Measurements from ENCODE around the gene ZP1. TPM values are rescaled to one million over a fixed set of nuclear protein-coding genes. Genes with fewer than 3 reads are reported as not detected.

ZP1 gene
- total and polyA plus RNA-seq, 2 of the 13 experiments (the other 11 are each of a cell fraction or from before 2014, with no cell fraction given) = 0.16 TPM; not detected in 1

DNA sequence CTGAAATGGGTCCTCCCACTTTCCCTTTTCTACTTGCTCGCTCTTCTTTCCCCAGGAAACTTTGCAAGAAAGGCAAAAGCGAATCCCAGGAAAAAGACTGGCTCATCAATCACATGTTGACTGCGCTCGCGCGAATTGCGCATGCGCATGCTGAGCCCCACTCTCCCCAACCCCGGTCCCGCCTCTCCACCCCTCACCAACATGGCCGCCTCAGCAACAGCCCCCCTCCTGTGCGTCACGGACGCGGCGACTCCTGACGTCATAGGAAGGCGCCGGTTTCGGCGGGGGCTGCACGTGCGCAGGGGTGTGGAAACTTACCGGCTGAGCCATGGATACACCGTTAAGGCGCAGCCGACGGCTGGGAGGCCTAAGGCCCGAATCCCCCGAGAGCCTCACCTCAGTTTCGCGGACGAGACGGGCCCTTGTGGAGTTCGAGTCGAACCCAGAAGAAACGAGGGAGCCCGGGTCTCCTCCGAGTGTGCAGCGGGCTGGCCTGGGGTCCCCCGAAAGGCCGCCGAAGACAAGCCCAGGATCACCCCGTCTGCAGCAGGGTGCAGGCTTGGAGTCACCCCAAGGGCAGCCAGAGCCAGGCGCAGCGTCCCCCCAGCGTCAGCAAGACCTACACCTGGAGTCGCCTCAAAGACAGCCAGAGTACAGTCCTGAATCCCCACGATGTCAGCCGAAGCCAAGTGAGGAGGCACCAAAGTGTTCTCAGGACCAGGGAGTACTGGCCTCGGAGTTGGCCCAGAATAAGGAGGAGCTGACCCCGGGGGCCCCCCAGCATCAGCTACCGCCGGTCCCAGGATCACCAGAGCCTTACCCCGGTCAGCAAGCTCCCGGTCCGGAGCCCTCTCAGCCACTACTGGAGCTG, 25.3 kb upstream of the ZP1 start, which contains the start of gene CCDC86 (continued):
- TF ChIP-seq, protein P1, sequence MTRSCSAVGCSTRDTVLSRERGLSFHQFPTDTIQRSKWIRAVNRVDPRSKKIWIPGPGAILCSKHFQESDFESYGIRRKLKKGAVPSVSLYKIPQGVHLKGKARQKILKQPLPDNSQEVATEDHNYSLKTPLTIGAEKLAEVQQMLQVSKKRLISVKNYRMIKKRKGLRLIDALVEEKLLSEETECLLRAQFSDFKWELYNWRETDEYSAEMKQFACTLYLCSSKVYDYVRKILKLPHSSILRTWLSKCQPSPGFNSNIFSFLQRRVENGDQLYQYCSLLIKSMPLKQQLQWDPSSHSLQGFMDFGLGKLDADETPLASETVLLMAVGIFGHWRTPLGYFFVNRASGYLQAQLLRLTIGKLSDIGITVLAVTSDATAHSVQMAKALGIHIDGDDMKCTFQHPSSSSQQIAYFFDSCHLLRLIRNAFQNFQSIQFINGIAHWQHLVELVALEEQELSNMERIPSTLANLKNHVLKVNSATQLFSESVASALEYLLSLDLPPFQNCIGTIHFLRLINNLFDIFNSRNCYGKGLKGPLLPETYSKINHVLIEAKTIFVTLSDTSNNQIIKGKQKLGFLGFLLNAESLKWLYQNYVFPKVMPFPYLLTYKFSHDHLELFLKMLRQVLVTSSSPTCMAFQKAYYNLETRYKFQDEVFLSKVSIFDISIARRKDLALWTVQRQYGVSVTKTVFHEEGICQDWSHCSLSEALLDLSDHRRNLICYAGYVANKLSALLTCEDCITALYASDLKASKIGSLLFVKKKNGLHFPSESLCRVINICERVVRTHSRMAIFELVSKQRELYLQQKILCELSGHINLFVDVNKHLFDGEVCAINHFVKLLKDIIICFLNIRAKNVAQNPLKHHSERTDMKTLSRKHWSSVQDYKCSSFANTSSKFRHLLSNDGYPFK (CRISPR knock-in tag; IDR thresholded peaks at IDR 0.05; ENCODE audit: borderline replicate concordance) = peak; percentile 94
- peak; percentile 40; the same call in 1 of the 2 replicates for TF ChIP-seq AHR (CRISPR knock-in tag; IDR thresholded peaks at IDR 0.05)
- TF ChIP-seq ZMYM3 (CRISPR knock-in tag; IDR thresholded peaks at IDR 0.05) = peak; percentile 65; the same call in 1 of the 2 replicates
- TF ChIP-seq, protein P2, sequence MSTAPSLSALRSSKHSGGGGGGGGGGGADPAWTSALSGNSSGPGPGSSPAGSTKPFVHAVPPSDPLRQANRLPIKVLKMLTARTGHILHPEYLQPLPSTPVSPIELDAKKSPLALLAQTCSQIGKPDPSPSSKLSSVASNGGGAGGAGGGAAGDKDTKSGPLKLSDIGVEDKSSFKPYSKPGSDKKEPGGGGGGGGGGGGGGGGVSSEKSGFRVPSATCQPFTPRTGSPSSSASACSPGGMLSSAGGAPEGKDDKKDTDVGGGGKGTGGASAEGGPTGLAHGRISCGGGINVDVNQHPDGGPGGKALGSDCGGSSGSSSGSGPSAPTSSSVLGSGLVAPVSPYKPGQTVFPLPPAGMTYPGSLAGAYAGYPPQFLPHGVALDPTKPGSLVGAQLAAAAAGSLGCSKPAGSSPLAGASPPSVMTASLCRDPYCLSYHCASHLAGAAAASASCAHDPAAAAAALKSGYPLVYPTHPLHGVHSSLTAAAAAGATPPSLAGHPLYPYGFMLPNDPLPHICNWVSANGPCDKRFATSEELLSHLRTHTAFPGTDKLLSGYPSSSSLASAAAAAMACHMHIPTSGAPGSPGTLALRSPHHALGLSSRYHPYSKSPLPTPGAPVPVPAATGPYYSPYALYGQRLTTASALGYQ (CRISPR knock-in tag; IDR thresholded peaks at IDR 0.05) = 0 out of 2 replicates have a peak, but pooled peaks have one; percentile 53
- no peak for TF ChIP-seq SIX1 (CRISPR knock-in tag; IDR thresholded peaks at IDR 0.05; ENCODE audit: borderline replicate concordance)
- TF ChIP-seq SPEN (CRISPR knock-in tag; IDR thresholded peaks at IDR 0.05; ENCODE audit: low read depth) = peak; percentile 91
- peak; percentile 88; the same call in 1 of the 2 replicates for TF ChIP-seq REPIN1 (CRISPR knock-in tag; IDR thresholded peaks at IDR 0.05; ENCODE audit: borderline replicate concordance, low read depth)
- TF ChIP-seq ZNF234 (CRISPR knock-in tag; conservative IDR thresholded peaks at IDR 0.05) = peak; percentile 77; the same call in 1 of the 2 replicates
- no peak for TF ChIP-seq NFATC3 (CRISPR knock-in tag; IDR thresholded peaks at IDR 0.05)
- no peak for TF ChIP-seq ZSCAN30 (CRISPR knock-in tag; IDR thresholded peaks at IDR 0.05)
- TF ChIP-seq ZNF562 (CRISPR knock-in tag; IDR thresholded peaks at IDR 0.05; ENCODE audit: borderline replicate concordance) = no peak
- TF ChIP-seq, protein P3, sequence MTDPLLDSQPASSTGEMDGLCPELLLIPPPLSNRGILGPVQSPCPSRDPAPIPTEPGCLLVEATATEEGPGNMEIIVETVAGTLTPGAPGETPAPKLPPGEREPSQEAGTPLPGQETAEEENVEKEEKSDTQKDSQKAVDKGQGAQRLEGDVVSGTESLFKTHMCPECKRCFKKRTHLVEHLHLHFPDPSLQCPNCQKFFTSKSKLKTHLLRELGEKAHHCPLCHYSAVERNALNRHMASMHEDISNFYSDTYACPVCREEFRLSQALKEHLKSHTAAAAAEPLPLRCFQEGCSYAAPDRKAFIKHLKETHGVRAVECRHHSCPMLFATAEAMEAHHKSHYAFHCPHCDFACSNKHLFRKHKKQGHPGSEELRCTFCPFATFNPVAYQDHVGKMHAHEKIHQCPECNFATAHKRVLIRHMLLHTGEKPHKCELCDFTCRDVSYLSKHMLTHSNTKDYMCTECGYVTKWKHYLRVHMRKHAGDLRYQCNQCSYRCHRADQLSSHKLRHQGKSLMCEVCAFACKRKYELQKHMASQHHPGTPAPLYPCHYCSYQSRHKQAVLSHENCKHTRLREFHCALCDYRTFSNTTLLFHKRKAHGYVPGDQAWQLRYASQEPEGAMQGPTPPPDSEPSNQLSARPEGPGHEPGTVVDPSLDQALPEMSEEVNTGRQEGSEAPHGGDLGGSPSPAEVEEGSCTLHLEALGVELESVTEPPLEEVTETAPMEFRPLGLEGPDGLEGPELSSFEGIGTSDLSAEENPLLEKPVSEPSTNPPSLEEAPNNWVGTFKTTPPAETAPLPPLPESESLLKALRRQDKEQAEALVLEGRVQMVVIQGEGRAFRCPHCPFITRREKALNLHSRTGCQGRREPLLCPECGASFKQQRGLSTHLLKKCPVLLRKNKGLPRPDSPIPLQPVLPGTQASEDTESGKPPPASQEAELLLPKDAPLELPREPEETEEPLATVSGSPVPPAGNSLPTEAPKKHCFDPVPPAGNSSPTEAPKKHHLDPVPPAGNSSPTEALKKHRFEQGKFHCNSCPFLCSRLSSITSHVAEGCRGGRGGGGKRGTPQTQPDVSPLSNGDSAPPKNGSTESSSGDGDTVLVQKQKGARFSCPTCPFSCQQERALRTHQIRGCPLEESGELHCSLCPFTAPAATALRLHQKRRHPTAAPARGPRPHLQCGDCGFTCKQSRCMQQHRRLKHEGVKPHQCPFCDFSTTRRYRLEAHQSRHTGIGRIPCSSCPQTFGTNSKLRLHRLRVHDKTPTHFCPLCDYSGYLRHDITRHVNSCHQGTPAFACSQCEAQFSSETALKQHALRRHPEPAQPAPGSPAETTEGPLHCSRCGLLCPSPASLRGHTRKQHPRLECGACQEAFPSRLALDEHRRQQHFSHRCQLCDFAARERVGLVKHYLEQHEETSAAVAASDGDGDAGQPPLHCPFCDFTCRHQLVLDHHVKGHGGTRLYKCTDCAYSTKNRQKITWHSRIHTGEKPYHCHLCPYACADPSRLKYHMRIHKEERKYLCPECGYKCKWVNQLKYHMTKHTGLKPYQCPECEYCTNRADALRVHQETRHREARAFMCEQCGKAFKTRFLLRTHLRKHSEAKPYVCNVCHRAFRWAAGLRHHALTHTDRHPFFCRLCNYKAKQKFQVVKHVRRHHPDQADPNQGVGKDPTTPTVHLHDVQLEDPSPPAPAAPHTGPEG (CRISPR knock-in tag; IDR thresholded peaks at IDR 0.05) = no peak
- TF ChIP-seq FOXJ3 (CRISPR knock-in tag; IDR thresholded peaks at IDR 0.05; ENCODE audit: borderline replicate concordance) = peak; percentile 52; the same call in 1 of the 2 replicates
- peak; percentile 72 for TF ChIP-seq BCL6 (CRISPR knock-in tag; IDR thresholded peaks at IDR 0.05)
- TF ChIP-seq ARNT (IDR thresholded peaks at IDR 0.05) = no peak
- TF ChIP-seq, protein P4, sequence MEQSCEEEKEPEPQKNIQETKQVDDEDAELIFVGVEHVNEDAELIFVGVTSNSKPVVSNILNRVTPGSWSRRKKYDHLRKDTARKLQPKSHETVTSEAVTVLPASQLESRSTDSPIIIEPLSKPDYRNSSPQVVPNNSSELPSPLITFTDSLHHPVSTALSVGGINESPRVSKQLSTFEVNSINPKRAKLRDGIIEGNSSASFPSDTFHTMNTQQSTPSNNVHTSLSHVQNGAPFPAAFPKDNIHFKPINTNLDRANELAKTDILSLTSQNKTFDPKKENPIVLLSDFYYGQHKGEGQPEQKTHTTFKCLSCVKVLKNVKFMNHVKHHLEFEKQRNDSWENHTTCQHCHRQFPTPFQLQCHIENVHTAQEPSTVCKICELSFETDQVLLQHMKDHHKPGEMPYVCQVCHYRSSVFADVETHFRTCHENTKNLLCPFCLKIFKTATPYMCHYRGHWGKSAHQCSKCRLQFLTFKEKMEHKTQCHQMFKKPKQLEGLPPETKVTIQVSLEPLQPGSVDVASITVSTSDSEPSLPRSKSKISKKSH (CRISPR knock-in tag; IDR thresholded peaks at IDR 0.05; ENCODE audit: borderline replicate concordance) = peak; percentile 54; the same call in 1 of the 2 replicates
